Transverse colon (tissue), 4 donors: Measurements from ENCODE around the gene NT5C1A. TPM values are rescaled to one million over a fixed set of nuclear protein-coding genes. Genes with fewer than 3 reads are reported as not detected.

ENCODE experiments used
- DNase-seq: peaks from one replicate; pipeline ENCODE4 v3.0.0-alpha.2; 2019
- H3K27ac ChIP-seq, 4 donors: fragments of 200-600 bp; sonication (generic); 2 replicates each; pipeline ENCODE4 v1.5.1; 2016 to 2018; ENCODE audit warnings: inconsistent platforms in 4 of 4
- H3K27me3 ChIP-seq: fragments of 200-600 bp; sonication (generic); 2 replicates; pipeline ENCODE4 v1.5.1; 2017; ENCODE audit warnings: inconsistent platforms
- H3K36me3 ChIP-seq, 4 donors: fragments of 200-600 bp; sonication (generic); 2 replicates each; pipeline ENCODE4 v1.5.1; 2017 to 2019; ENCODE audit warnings: inconsistent platforms in 4 of 4
- H3K4me1 ChIP-seq, 4 donors: fragments of 200-600 bp; sonication (generic); 2 replicates each; pipeline ENCODE4 v1.5.1; 2017 to 2020; ENCODE audit warnings: inconsistent platforms in 4 of 4
- H3K4me3 ChIP-seq, 4 donors: fragments of 200-600 bp; sonication (generic); 1 replicate in 1 of 4; 2 replicates in 3 of 4; pipeline versions ENCODE4 v1.5.1 to v1.6.1; 2017 to 2019; ENCODE audit warnings: inconsistent platforms in 4 of 4
- H3K9me3 ChIP-seq, 2 donors: fragments of 200-600 bp; sonication (generic); 2 replicates each; pipeline ENCODE4 v1.5.1; 2017 to 2019; ENCODE audit warnings: inconsistent platforms in 2 of 2
- CTCF ChIP-seq, 5 experiments: fragments of 200-600 bp in 3 of 5; fragments of 450-650 bp in 2 of 5; sonication (generic) in 3 of 5; IDR thresholded peaks; 1 replicate in 2 of 5; 2 replicates in 3 of 5; pipeline ENCODE4 v1.5.1; 2016 to 2017; ENCODE audit warnings: antibody characterized with exemption in 5 of 5, inconsistent platforms in 3 of 5, mild to moderate bottlenecking in 2 of 5, moderate library complexity in 1 of 5
- EP300 ChIP-seq: sonication (generic); formaldehyde crosslinking; IDR thresholded peaks from one replicate; pipeline ENCODE4 v1.6.1; 2017; ENCODE audit warnings: antibody characterized with exemption, low read depth
- POLR2A ChIP-seq: fragments of 450-650 bp; IDR thresholded peaks from one replicate; pipeline ENCODE4 v1.6.1; 2016; ENCODE audit warnings: antibody characterized with exemption, mild to moderate bottlenecking, moderate library complexity
- POLR2AphosphoS5 ChIP-seq, 3 donors: sonication (generic); formaldehyde crosslinking; IDR thresholded peaks; one replicate each; pipeline ENCODE4 v1.6.1; 2016; ENCODE audit warnings: antibody characterized with exemption in 3 of 3
- WGBS, 2 donors: methylation state at CpG; one replicate each; pipeline ENCODE4 v1.1.5; 2018; ENCODE audit warnings: low coverage in 1 of 2; 5-methylcytosine and 5-hydroxymethylcytosine counted together
- in situ Hi-C, 4 donors: fragments of 200-750 bp; cut with MboI; loops; one replicate each; pipeline versions ENCODE4 v1.15.0 to v1.15.1; 2017; ENCODE audit warnings: low sequenced_read_pairs in 3 of 4, low pct_ligation_motif_present in 1 of 4, low pct_unique_long_range_greater_than_20kb in 1 of 4
- intact Hi-C: fragments of 100-400 bp; cut with DNase I; formaldehyde crosslinking; loops from one replicate; pipeline ENCODE4 v1.15.1; 2023; ENCODE audit warnings: low total_unique reads
- total RNA-seq, 4 donors: library from RNA; depleted of rRNA; stranded (reverse); fragments of >200 nt; gene quantifications; one replicate each; pipeline ENCODE4 v1.1.0, GENCODE V29; 2016

The NT5C1A gene
- total RNA-seq, 4 donors from 2014 or later = not detected

GRCh38 chr1:39670689-39671088, 1.2 kb downstream of the NT5C1A start:
- Histone ChIP-seq H3K27ac (no peak overlapping the region), H3K4me1 (peaks cover 0 to 16% (median 14%) of the 10 kb centered on the region in 4 donors), H3K27me3 (peaks cover 52% of the 10 kb centered on the region), H3K4me3 (no peak overlapping the region), H3K36me3 (no peaks in the 10 kb centered on the region), H3K9me3 (no peaks in the 10 kb centered on the region)
- DNase-seq = no peak
- intact Hi-C loops = no loop called here
- in situ Hi-C loops = loop anchor here in 1 of 4 donors (5.0 kb wide), 1 partner anchor 42 kb away; no protein-coding TSS in a partner anchor
- 50 to 72% methylated on average over 1 of the region's 1 CpG for WGBS, 2 donors
- TF ChIP-seq EP300 (no peak), POLR2A (no peak), POLR2AphosphoS5 (IDR thresholded peaks at IDR 0.05) (no peak), CTCF (IDR thresholded peaks at IDR 0.05) (no peak)

- H3K27me3 ChIP-seq = peaks cover 58% of the 10 kb centered on the region
- in situ Hi-C loops = no loop called here
- WGBS, 2 donors = 91 to 100% methylated on average over 1 to 3 of the region's 3 CpGs
These were observed 3.0 kb downstream of the NT5C1A start for GRCh38 chr1:39668894-39669293.

GRCh38 chr1:39668111-39668510, 3.8 kb downstream of the NT5C1A start:
- Histone ChIP-seq H3K4me1 (peaks cover 0 to 16% (median 14%) of the 10 kb centered on the region in 4 donors), H3K27ac (no peak overlapping the region), H3K9me3 (no peaks in the 10 kb centered on the region), H3K36me3 (no peaks in the 10 kb centered on the region), H3K4me3 (no peak overlapping the region), H3K27me3 (peaks cover 53% of the 10 kb centered on the region)
- DNase-seq = no peak
- in situ Hi-C loops (no loop called here), intact Hi-C loops (no loop called here)
- WGBS, 2 donors = 89 to 92% methylated on average over 2 to 3 of the region's 3 CpGs
- TF ChIP-seq POLR2AphosphoS5 (IDR thresholded peaks at IDR 0.05) (no peak), CTCF (IDR thresholded peaks at IDR 0.05) (no peak), EP300 (no peak)

More at GRCh38 chr1:39668894-39669293, 3.0 kb downstream of the NT5C1A start:
- no peak for TF ChIP-seq CTCF (IDR thresholded peaks at IDR 0.05)
- no peak for TF ChIP-seq POLR2AphosphoS5 (IDR thresholded peaks at IDR 0.05)
- no peak for TF ChIP-seq EP300
- no peak for TF ChIP-seq POLR2A
- intact Hi-C loops = no loop called here
- DNase-seq = no peak
- peaks cover 0 to 16% (median 14%) of the 10 kb centered on the region in 4 donors for H3K4me1 ChIP-seq
- no peaks in the 10 kb centered on the region for H3K9me3 ChIP-seq
- no peaks in the 10 kb centered on the region for H3K36me3 ChIP-seq
- no peak overlapping the region for H3K27ac ChIP-seq
- no peak overlapping the region for H3K4me3 ChIP-seq

- no peaks in the 10 kb centered on the region for H3K36me3 ChIP-seq
- H3K4me3 ChIP-seq = no peak overlapping the region
- H3K9me3 ChIP-seq = no peaks in the 10 kb centered on the region
- H3K4me1 ChIP-seq = peaks cover 0 to 9% (median 7%) of the 10 kb centered on the region in 4 donors
- intact Hi-C loops (no loop called here), in situ Hi-C loops (no loop called here)
- no peak for DNase-seq
- WGBS, 2 donors = 73% methylated on average over 3 of the region's 3 CpGs; no CpG with 5 or more reads in 1 of the 2 donors
- no peak overlapping the region for H3K27ac ChIP-seq
- no peak for TF ChIP-seq POLR2A
- no peak for TF ChIP-seq CTCF (IDR thresholded peaks at IDR 0.05)
- no peak for TF ChIP-seq POLR2AphosphoS5 (IDR thresholded peaks at IDR 0.05)
- no peak for TF ChIP-seq EP300
- H3K27me3 ChIP-seq = peaks cover 41% of the 10 kb centered on the region
These were observed 5.1 kb downstream of the NT5C1A start for GRCh38 chr1:39666772-39667171.
